Immature natural killer cell (primary cell): Measurements from ENCODE around the gene COMTD1. TPM values are rescaled to one million over a fixed set of nuclear protein-coding genes. Genes with fewer than 3 reads are reported as not detected.
"Not testable (repeated sequence)": the region's sequence is repeated elsewhere in the genome, so short reads cannot be mapped to it uniquely, and the experiment has no call there.

Experiments used
- DNase-seq, 3 donors: peaks; one replicate each; pipeline ENCODE4 v3.0.0; 2022; ENCODE audit warnings: mixed read lengths in 1 of 3
- H3K27ac Mint-ChIP-seq, 6 donors: one replicate each; pipeline ENCODE4 v1.8.0; 2020; ENCODE audit warnings: mixed read lengths in 6 of 6, mild to moderate bottlenecking in 5 of 6, inconsistent platforms in 4 of 6, moderate library complexity in 3 of 6
- H3K27me3 Mint-ChIP-seq, 3 donors: one replicate each; pipeline ENCODE4 v1.8.0; 2020 to 2021; ENCODE audit warnings: low read depth in 3 of 3, mild to moderate bottlenecking in 3 of 3, mixed read lengths in 3 of 3, moderate library complexity in 3 of 3, inconsistent platforms in 1 of 3
- H3K36me3 Mint-ChIP-seq, 3 donors: one replicate each; pipeline ENCODE4 v1.8.0; 2020; ENCODE audit warnings: mixed read lengths in 3 of 3, inconsistent platforms in 2 of 3, mild to moderate bottlenecking in 2 of 3
- H3K4me1 Mint-ChIP-seq, 2 donors: one replicate each; pipeline ENCODE4 v1.8.0; 2020; ENCODE audit warnings: inconsistent platforms in 2 of 2, mild to moderate bottlenecking in 2 of 2, mixed read lengths in 2 of 2, moderate library complexity in 1 of 2
- H3K4me3 Mint-ChIP-seq, 5 donors: one replicate each; pipeline ENCODE4 v1.8.0; 2020; ENCODE audit warnings: mild to moderate bottlenecking in 5 of 5, mixed read lengths in 5 of 5, inconsistent platforms in 3 of 5, moderate library complexity in 3 of 5
- H3K9me3 Mint-ChIP-seq, 6 donors: one replicate each; pipeline ENCODE4 v1.8.0; 2020; ENCODE audit warnings: mild to moderate bottlenecking in 6 of 6, mixed read lengths in 6 of 6, inconsistent platforms in 4 of 6, moderate library complexity in 3 of 6
- polyA plus RNA-seq, 3 donors: library from polyadenylated mRNA; unstranded; fragments of 300-500 nt; fragmentation: Illumina TruSeq; gene quantifications; one replicate each; pipeline ENCODE4 v1.2.3, GENCODE V29; 2021

Gene COMTD1
- polyA plus RNA-seq, 3 donors from 2014 or later, result 27.5 to 47.5 (median 42.8) TPM

- Mint-ChIP-seq H3K36me3 (peaks cover 0 to 3% (median 3%) of the 10 kb centered on the region in 3 donors), H3K4me3 (no peak overlapping the region), H3K27ac (peak overlapping the region in 2 of 6 donors; percentile 66 to 69), H3K9me3 (no peaks in the 10 kb centered on the region), H3K27me3 (peaks cover 0 to 4% (median 0%) of the 10 kb centered on the region in 3 donors), H3K4me1 (peaks cover 16 to 18% of the 10 kb centered on the region in 2 donors)
- DNase-seq, result no peak
Measured at GRCh38 chr10:75189266-75190096, 46.3 kb downstream of the COMTD1 start.

GRCh38 chr10:75188522-75188921 is 47.2 kb downstream of the COMTD1 start:
- peak overlapping the region in 1 of 5 donors; percentile 13 for H3K4me3 Mint-ChIP-seq
- not testable (repeated sequence) for DNase-seq

GRCh38 chr10:75187961-75188426 is 47.8 kb downstream of the COMTD1 start:
- Mint-ChIP-seq H3K9me3 (no peaks in the 10 kb centered on the region), H3K27ac (peak overlapping the region; percentile 76 to 89 (median 84)), H3K4me3 (peak overlapping the region in 2 of 5 donors; percentile 13 to 50), H3K4me1 (peaks cover 16 to 18% of the 10 kb centered on the region in 2 donors), H3K27me3 (peaks cover 0 to 4% (median 2%) of the 10 kb centered on the region in 3 donors), H3K36me3 (no peaks in the 10 kb centered on the region)
- peak; percentile 71 to 78 (median 75) for DNase-seq

More at GRCh38 chr10:75188522-75188921, 47.2 kb downstream of the COMTD1 start:
- Mint-ChIP-seq H3K27ac (peak overlapping the region; percentile 76 to 89 (median 84)), H3K4me1 (peaks cover 16 to 18% of the 10 kb centered on the region in 2 donors)
- H3K27me3 Mint-ChIP-seq, H3K36me3 Mint-ChIP-seq, H3K9me3 Mint-ChIP-seq: not testable (repeated sequence)

- Mint-ChIP-seq H3K27me3 (peaks cover 0 to 4% (median 2%) of the 10 kb centered on the region in 3 donors), H3K27ac (peak overlapping the region in 3 of 6 donors; percentile 20 to 76 (median 68)), H3K36me3 (peaks cover 0 to 4% (median 0%) of the 10 kb centered on the region in 3 donors), H3K4me3 (no peak overlapping the region), H3K9me3 (no peaks in the 10 kb centered on the region), H3K4me1 (peaks cover 16 to 18% of the 10 kb centered on the region in 2 donors)
- no peak for DNase-seq
Measured at GRCh38 chr10:75186310-75186709, 49.4 kb downstream of the COMTD1 start.

Other genes starting within 250 kb of the COMTD1 start
- 10 to 100 TPM in 1 of 3 donors, 1 to 10 TPM in 2; 5.2 to 12.6 (median 9.8) TPM for gene SAMD8, start 124.3 kb downstream of the COMTD1 start, polyA plus RNA-seq
- 100 to 1,000 TPM; 126 to 191 (median 148) TPM for gene VDAC2, start 25.2 kb downstream of the COMTD1 start, polyA plus RNA-seq
- gene ZNF503, start 165.8 kb upstream of the COMTD1 start, polyA plus RNA-seq, result under 1 TPM; 0.05 to 0.09 (median 0.07) TPM
- 10 to 100 TPM in 1 of 3 donors, 1 to 10 TPM in 2; 1.7 to 14.2 (median 2.3) TPM for gene LRMDA, start 195.7 kb upstream of the COMTD1 start, polyA plus RNA-seq